H1 (cell line): Measurements from ENCODE around the gene AHCY. TPM values are rescaled to one million over a fixed set of nuclear protein-coding genes. Genes with fewer than 3 reads are reported as not detected.
A peak's percentile ranks its signal among the peaks of the same experiment; 100 is the strongest.

Source experiments
- ASH2L ChIP-seq: fragments of 200-600, 300-600 bp; sonication (generic); IDR thresholded peaks from one replicate; pipeline ENCODE4 v1.7.1; 2017; ENCODE audit warnings: low read length
- ATF3 ChIP-seq: IDR thresholded peaks from 2 replicates; pipeline ENCODE4 v1.6.1; 2011; ENCODE audit warnings: low read depth, mild to moderate bottlenecking, low read length; ENCODE audit not compliant: insufficient read depth
- BACH1 ChIP-seq: IDR thresholded peaks from 2 replicates; pipeline ENCODE4 v1.6.1; 2012; ENCODE audit warnings: low read length, improper control_type of control experiment
- BCL11A ChIP-seq, 2 experiments: IDR thresholded peaks; one replicate each; pipeline ENCODE4 v1.6.1; 2011; ENCODE audit warnings: low read depth in 2 of 2, low read length in 2 of 2, mild to moderate bottlenecking in 2 of 2
- CBX8 ChIP-seq: fragments of 300-800, 300-1000 bp; sonication (generic); IDR thresholded peaks from 2 replicates; pipeline ENCODE4 v1.7.1; 2016; ENCODE audit warnings: low read depth, low read length, borderline replicate concordance
- CHD1 ChIP-seq: IDR thresholded peaks from 2 replicates; pipeline ENCODE4 v1.6.1; 2012; ENCODE audit warnings: low read depth, low read length, improper control_type of control experiment
- CHD2 ChIP-seq: IDR thresholded peaks from 2 replicates; pipeline ENCODE4 v1.6.1; 2012; ENCODE audit warnings: low read length, improper control_type of control experiment
- HDAC2 ChIP-seq, 2 experiments: fragments of 300-600 bp in 1 of 2; sonication (generic) in 1 of 2; IDR thresholded peaks; 2 replicates each; pipeline ENCODE4 v1.6.1; 2011 to 2012; ENCODE audit warnings: low read depth in 2 of 2, low read length in 2 of 2, mild to moderate bottlenecking in 2 of 2, moderate library complexity in 2 of 2, borderline replicate concordance in 1 of 2, inconsistent platforms in 1 of 2
- MAFK ChIP-seq: IDR thresholded peaks from 2 replicates; pipeline ENCODE4 v1.6.1; 2012; ENCODE audit warnings: low read depth, mild to moderate bottlenecking, improper control_type of control experiment, low read length
- NANOG ChIP-seq: IDR thresholded peaks from 2 replicates; pipeline ENCODE4 v1.6.1; 2011; ENCODE audit warnings: low read length, low read depth, mild to moderate bottlenecking, inconsistent platforms; ENCODE audit not compliant: insufficient read depth, poor library complexity, severe bottlenecking
- PHF8 ChIP-seq: fragments of 200-600 bp; sonication (generic); conservative IDR thresholded peaks from 2 replicates; pipeline ENCODE4 v1.7.1; 2012; ENCODE audit warnings: low read depth, mild to moderate bottlenecking, inconsistent platforms, low read length, moderate library complexity
- POLR2A ChIP-seq, 2 experiments: IDR thresholded peaks; 1 replicate in 1 of 2; 2 replicates in 1 of 2; pipeline ENCODE4 v1.6.1; 2011; ENCODE audit warnings: low read depth in 2 of 2, low read length in 2 of 2, mild to moderate bottlenecking in 2 of 2; ENCODE audit errors: control extremely low read depth in 1 of 2
- POU5F1 ChIP-seq: IDR thresholded peaks from 2 replicates; pipeline ENCODE4 v1.6.1; 2011; ENCODE audit warnings: low read depth, mild to moderate bottlenecking, low read length, moderate library complexity
- SAP30 ChIP-seq: fragments of 300-600 bp; sonication (generic); IDR thresholded peaks from 2 replicates; pipeline ENCODE4 v1.7.1; 2012; ENCODE audit warnings: low read length, moderate library complexity, mild to moderate bottlenecking, inconsistent platforms; ENCODE audit not compliant: insufficient read depth, insufficient replicate concordance
- SP2 ChIP-seq: IDR thresholded peaks from 2 replicates; pipeline ENCODE4 v1.6.1; 2012; ENCODE audit warnings: mild to moderate bottlenecking, low read length, inconsistent platforms
- SUZ12 ChIP-seq: fragments of 200-600 bp; sonication (generic); IDR thresholded peaks from 2 replicates; pipeline ENCODE4 v1.6.1; 2012; ENCODE audit warnings: mild to moderate bottlenecking, inconsistent platforms, low read length, moderate library complexity, mixed read lengths
- TAF1 ChIP-seq: IDR thresholded peaks from 2 replicates; pipeline ENCODE4 v1.6.1; 2011; ENCODE audit warnings: mild to moderate bottlenecking, low read depth, low read length
- polyA plus RNA-seq, 7 experiments: library from polyadenylated mRNA; depleted of rRNA in 3 of 7; stranded (reverse) in 5 of 7; unstranded in 2 of 7; fragments of >200 nt in 5 of 7; fragments of 200-250 nt in 2 of 7; gene quantifications; 1 replicate in 5 of 7; 2 replicates in 1 of 7; 4 replicates in 1 of 7; pipeline versions ENCODE4 v1.2.1 to v1.2.3, GENCODE V29; 2011 to 2013; ENCODE audit warnings: missing spikeins in 2 of 7, mixed read lengths in 2 of 7
- total RNA-seq: library from RNA; stranded (reverse); fragmentation: NEBNext Ultra II Directional; extraction: Animal tissue kit (Norgen Biotek cat#: 25700); gene quantifications from 2 replicates; pipeline ENCODE4 v1.2.1, GENCODE V29; 2021
- TF ChIP-seq, protein P1 (sequence below): IDR thresholded peaks from 2 replicates; pipeline ENCODE4 v1.6.1; 2012; ENCODE audit warnings: low read length, inconsistent platforms
- TF ChIP-seq, protein P2 (sequence below): IDR thresholded peaks from 2 replicates; pipeline ENCODE4 v1.6.1; 2012; ENCODE audit warnings: inconsistent platforms

AHCY gene
- total and polyA plus RNA-seq, 2 of the 8 experiments (the other 6 are each of a cell fraction or from before 2014, with no cell fraction given) = 404 to 638 TPM

- TF ChIP-seq SUZ12 = no peak
- no peak for TF ChIP-seq BACH1
- no peak for TF ChIP-seq PHF8
- no peak for TF ChIP-seq POU5F1
- TF ChIP-seq ASH2L = no peak
- TF ChIP-seq CHD2 = peak; percentile 23; the same call in 1 of the 2 replicates
- TF ChIP-seq MAFK = no peak
- no peak for TF ChIP-seq SP2
- no peak for TF ChIP-seq HDAC2 (IDR thresholded peaks at IDR 0.05; ENCODE audit: borderline replicate concordance in 1 of 2, low read depth in 2 of 2, low read length in 2 of 2)
- TF ChIP-seq, protein P1, sequence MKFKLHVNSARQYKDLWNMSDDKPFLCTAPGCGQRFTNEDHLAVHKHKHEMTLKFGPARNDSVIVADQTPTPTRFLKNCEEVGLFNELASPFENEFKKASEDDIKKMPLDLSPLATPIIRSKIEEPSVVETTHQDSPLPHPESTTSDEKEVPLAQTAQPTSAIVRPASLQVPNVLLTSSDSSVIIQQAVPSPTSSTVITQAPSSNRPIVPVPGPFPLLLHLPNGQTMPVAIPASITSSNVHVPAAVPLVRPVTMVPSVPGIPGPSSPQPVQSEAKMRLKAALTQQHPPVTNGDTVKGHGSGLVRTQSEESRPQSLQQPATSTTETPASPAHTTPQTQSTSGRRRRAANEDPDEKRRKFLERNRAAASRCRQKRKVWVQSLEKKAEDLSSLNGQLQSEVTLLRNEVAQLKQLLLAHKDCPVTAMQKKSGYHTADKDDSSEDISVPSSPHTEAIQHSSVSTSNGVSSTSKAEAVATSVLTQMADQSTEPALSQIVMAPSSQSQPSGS = no peak
- TF ChIP-seq ATF3 = peak; percentile 74
- TF ChIP-seq POLR2A (IDR thresholded peaks at IDR 0.05; ENCODE audit: control extremely low read depth in 1 of 2, low read depth in 2 of 2, low read length in 2 of 2) = no peak
- no peak for TF ChIP-seq BCL11A (IDR thresholded peaks at IDR 0.05; ENCODE audit: low read depth in 2 of 2, low read length in 2 of 2)
- no peak for TF ChIP-seq CHD1
- TF ChIP-seq CBX8 = no peak
- TF ChIP-seq NANOG = no peak
- no peak for TF ChIP-seq SAP30
- TF ChIP-seq TAF1 = peak; percentile 32; the same call in 1 of the 2 replicates
- TF ChIP-seq, protein P2, sequence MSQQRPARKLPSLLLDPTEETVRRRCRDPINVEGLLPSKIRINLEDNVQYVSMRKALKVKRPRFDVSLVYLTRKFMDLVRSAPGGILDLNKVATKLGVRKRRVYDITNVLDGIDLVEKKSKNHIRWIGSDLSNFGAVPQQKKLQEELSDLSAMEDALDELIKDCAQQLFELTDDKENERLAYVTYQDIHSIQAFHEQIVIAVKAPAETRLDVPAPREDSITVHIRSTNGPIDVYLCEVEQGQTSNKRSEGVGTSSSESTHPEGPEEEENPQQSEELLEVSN = no peak
- TF ChIP-seq, all 59 proteins: peak for 19
Measured at GRCh38 chr20:34312544-34313217, 9.5 kb upstream of the AHCY start (continued).
